Activated CD4-positive, alpha-beta T cell treated with anti-CD3 and anti-CD28 coated beads, Interleukin-2, amount 10 ng/mL, durations not matched to agents 24 days and 14 days (primary cell): ENCODE results near the gene MYF6. TPM values are rescaled to one million over a fixed set of nuclear protein-coding genes. Genes with fewer than 3 reads are reported as not detected.

ENCODE experiments used
- DNase-seq: peaks from one replicate; pipeline ENCODE4 v3.0.0; 2022
- H3K27ac Mint-ChIP-seq: one replicate; pipeline ENCODE4 v1.8.0; 2022; ENCODE audit warnings: mild to moderate bottlenecking, mixed read lengths
- H3K27me3 Mint-ChIP-seq: one replicate; pipeline ENCODE4 v1.8.0; 2022; ENCODE audit warnings: mixed read lengths
- H3K36me3 Mint-ChIP-seq: one replicate; pipeline ENCODE4 v1.8.0; 2022; ENCODE audit warnings: low read depth, mild to moderate bottlenecking, mixed read lengths
- H3K4me1 Mint-ChIP-seq: one replicate; pipeline ENCODE4 v1.8.0; 2021; ENCODE audit warnings: mixed read lengths
- H3K4me3 Mint-ChIP-seq: one replicate; pipeline ENCODE4 v1.8.0; 2022; ENCODE audit warnings: mild to moderate bottlenecking, moderate library complexity, mixed read lengths
- H3K9me3 Mint-ChIP-seq: one replicate; pipeline ENCODE4 v1.8.0; 2021; ENCODE audit warnings: mixed read lengths
- intact Hi-C: fragments of 100-400 bp; cut with micrococcal nuclease; formaldehyde crosslinking; loops from one replicate; pipeline ENCODE4 v1.15.1; 2023
- total RNA-seq: library from RNA; stranded (reverse); gene quantifications from 2 replicates; pipeline ENCODE4 v1.2.3, GENCODE V29; 2022

The MYF6 gene
- total RNA-seq, 1 donor from 2014 or later = not detected

DNA sequence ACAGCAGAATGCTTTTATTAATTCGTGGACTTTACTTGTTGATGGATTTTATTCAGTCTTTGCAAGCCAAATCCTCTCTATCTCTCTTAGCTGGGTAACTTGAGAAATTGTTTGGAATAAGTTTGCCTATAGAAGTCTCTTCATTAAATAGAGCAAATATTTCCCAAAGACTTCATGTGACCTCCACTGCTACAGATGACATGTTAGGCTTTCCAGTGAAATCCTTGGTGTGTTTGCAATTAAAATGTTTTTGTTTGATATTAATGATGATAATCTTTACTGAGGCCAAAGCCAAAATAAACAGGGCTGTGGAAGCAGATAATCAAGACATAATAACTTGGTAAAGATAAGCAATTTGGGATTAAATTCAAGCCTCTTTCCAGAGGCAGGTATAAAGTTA is 4.4 kb downstream of the MYF6 start:
- intact Hi-C loops = no loop called here
- Mint-ChIP-seq H3K27me3 (peaks cover 64% of the 10 kb centered on the region), H3K4me1 (peaks cover 1% of the 10 kb centered on the region), H3K4me3 (no peak overlapping the region), H3K27ac (no peak overlapping the region), H3K9me3 (peaks cover 3% of the 10 kb centered on the region), H3K36me3 (no peaks in the 10 kb centered on the region)
- no peak for DNase-seq

GRCh38 chr12:80712866-80713265 is 5.4 kb downstream of the MYF6 start:
- no peaks in the 10 kb centered on the region for H3K36me3 Mint-ChIP-seq
- H3K4me1 Mint-ChIP-seq = peaks cover 1% of the 10 kb centered on the region
- H3K27ac Mint-ChIP-seq = no peak overlapping the region
- intact Hi-C loops = no loop called here
- peaks cover 56% of the 10 kb centered on the region for H3K27me3 Mint-ChIP-seq
- peaks cover 3% of the 10 kb centered on the region for H3K9me3 Mint-ChIP-seq
- no peak overlapping the region for H3K4me3 Mint-ChIP-seq
- no peak for DNase-seq

- no peak for DNase-seq
- Mint-ChIP-seq H3K9me3 (peaks cover 3% of the 10 kb centered on the region), H3K27ac (no peak overlapping the region), H3K27me3 (peaks cover 57% of the 10 kb centered on the region), H3K4me1 (peaks cover 1% of the 10 kb centered on the region), H3K4me3 (no peak overlapping the region), H3K36me3 (no peaks in the 10 kb centered on the region)
- intact Hi-C loops = no loop called here
Measured at GRCh38 chr12:80713419-80713818, 6.0 kb downstream of the MYF6 start.

- Mint-ChIP-seq H3K4me1 (peaks cover 1% of the 10 kb centered on the region), H3K27ac (no peak overlapping the region), H3K4me3 (no peak overlapping the region), H3K9me3 (peaks cover 3% of the 10 kb centered on the region), H3K27me3 (peaks cover 51% of the 10 kb centered on the region), H3K36me3 (no peaks in the 10 kb centered on the region)
- DNase-seq = no peak
- intact Hi-C loops = no loop called here
Measured at GRCh38 chr12:80714055-80714454, 6.6 kb downstream of the MYF6 start.

GRCh38 chr12:80714846-80715245 is 7.4 kb downstream of the MYF6 start:
- Mint-ChIP-seq H3K27ac (no peak overlapping the region), H3K36me3 (no peaks in the 10 kb centered on the region), H3K4me3 (no peak overlapping the region), H3K27me3 (peaks cover 46% of the 10 kb centered on the region), H3K9me3 (peaks cover 3% of the 10 kb centered on the region), H3K4me1 (peaks cover 1% of the 10 kb centered on the region)
- intact Hi-C loops = no loop called here
- DNase-seq = no peak

GRCh38 chr12:80715713-80716249 is 8.3 kb downstream of the MYF6 start:
- no peaks in the 10 kb centered on the region for H3K36me3 Mint-ChIP-seq
- intact Hi-C loops = no loop called here
- H3K4me1 Mint-ChIP-seq = no peaks in the 10 kb centered on the region
- H3K4me3 Mint-ChIP-seq = no peak overlapping the region
- no peak overlapping the region for H3K27ac Mint-ChIP-seq
- no peak for DNase-seq
- H3K9me3 Mint-ChIP-seq = peaks cover 3% of the 10 kb centered on the region
- H3K27me3 Mint-ChIP-seq = peaks cover 39% of the 10 kb centered on the region

DNA sequence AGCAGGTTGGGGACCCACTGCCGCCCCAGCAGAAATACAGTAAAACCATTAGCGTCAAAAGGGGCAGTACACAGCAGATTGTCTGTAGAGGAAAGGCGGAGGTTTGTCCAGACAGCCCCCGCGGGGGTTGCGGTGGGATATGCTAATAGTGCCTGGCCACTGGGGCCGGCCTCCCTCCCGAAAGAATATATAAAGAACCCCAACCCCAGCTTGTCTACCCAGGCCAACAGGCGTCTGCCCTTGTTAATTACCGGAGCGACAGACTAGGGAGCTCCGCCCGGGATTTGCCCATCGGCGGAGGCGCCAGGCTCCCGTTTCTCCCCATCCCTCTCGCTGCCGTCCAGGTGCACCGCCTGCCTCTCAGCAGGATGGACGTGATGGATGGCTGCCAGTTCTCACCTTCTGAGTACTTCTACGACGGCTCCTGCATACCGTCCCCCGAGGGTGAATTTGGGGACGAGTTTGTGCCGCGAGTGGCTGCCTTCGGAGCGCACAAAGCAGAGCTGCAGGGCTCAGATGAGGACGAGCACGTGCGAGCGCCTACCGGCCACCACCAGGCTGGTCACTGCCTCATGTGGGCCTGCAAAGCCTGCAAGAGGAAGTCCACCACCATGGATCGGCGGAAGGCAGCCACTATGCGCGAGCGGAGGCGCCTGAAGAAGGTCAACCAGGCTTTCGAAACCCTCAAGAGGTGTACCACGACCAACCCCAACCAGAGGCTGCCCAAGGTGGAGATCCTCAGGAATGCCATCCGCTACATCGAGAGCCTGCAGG is 9.4 kb downstream of the MYF6 start, which contains the start of gene MYF5:
Gene MYF5 (plus strand): TSS at position 217 of the 774 bp plus-strand sequence. CDS start 152 bp downstream, at position 369.
- Mint-ChIP-seq H3K4me3 (no peak within 1 kb of the TSS), H3K27me3 (peaks cover 37% of the 10 kb centered on the region), H3K4me1 (no peaks in the 10 kb centered on the region), H3K36me3 (no peaks in the 10 kb centered on the region), H3K9me3 (peaks cover 3% of the 10 kb centered on the region), H3K27ac (no peak within 1 kb of the TSS)
- no peak for DNase-seq
- intact Hi-C loops = no loop called here

- H3K36me3 Mint-ChIP-seq = no peaks in the 10 kb centered on the region
- H3K4me1 Mint-ChIP-seq = no peaks in the 10 kb centered on the region
- no peak for DNase-seq
- peaks cover 3% of the 10 kb centered on the region for H3K9me3 Mint-ChIP-seq
- intact Hi-C loops = no loop called here
- no peak overlapping the region for H3K4me3 Mint-ChIP-seq
- H3K27ac Mint-ChIP-seq = no peak overlapping the region
- peaks cover 37% of the 10 kb centered on the region for H3K27me3 Mint-ChIP-seq
Measured at GRCh38 chr12:80717856-80718255, 10.4 kb downstream of the MYF6 start.

- no peak overlapping the region for H3K27ac Mint-ChIP-seq
- H3K36me3 Mint-ChIP-seq = no peaks in the 10 kb centered on the region
- peaks cover 16% of the 10 kb centered on the region for H3K27me3 Mint-ChIP-seq
- H3K4me3 Mint-ChIP-seq = no peak overlapping the region
- H3K9me3 Mint-ChIP-seq = no peaks in the 10 kb centered on the region
- no peaks in the 10 kb centered on the region for H3K4me1 Mint-ChIP-seq
- intact Hi-C loops = no loop called here
- DNase-seq = no peak
Measured at GRCh38 chr12:80720516-80720915, 13.1 kb downstream of the MYF6 start.

- H3K27me3 Mint-ChIP-seq = peaks cover 8% of the 10 kb centered on the region
- intact Hi-C loops = no loop called here
- H3K4me1 Mint-ChIP-seq = no peaks in the 10 kb centered on the region
- no peaks in the 10 kb centered on the region for H3K36me3 Mint-ChIP-seq
- no peaks in the 10 kb centered on the region for H3K9me3 Mint-ChIP-seq
- no peak overlapping the region for H3K27ac Mint-ChIP-seq
- no peak overlapping the region for H3K4me3 Mint-ChIP-seq
- DNase-seq = no peak
Measured at GRCh38 chr12:80721326-80721725, 13.9 kb downstream of the MYF6 start.

DNA sequence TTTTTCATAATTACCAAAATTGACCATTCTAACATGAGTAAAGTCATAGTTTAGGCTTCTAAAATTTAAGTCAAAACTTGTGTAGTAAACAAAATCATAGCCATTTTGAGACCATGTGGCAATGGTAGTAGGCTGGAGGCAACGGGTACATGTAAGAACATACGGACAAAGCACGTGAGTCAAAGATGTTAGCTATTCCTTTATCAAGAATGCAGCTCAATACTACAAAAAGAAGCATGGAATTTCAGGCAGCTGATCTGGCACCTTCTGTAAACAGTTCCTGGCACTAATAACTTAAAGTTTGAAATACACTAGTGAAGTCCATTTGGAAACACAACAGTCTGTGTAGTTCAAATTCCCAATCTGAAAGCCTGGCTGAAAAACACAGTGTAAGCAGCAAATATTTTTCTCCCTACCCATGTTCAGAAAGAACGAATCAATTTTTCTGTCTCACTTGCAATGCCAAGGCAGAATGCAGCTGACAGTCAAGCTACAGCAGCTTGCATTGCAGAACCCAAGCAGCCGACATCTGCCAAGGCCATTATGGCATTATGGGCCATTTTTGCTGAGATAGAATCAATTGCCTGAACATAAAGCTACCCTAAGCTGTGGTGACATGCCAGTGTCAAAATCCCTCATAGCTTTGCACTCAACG is 38.5 kb downstream of the MYF6 start:
- H3K4me3 Mint-ChIP-seq = no peak overlapping the region
- intact Hi-C loops = no loop called here
- no peaks in the 10 kb centered on the region for H3K36me3 Mint-ChIP-seq
- DNase-seq = no peak
- no peaks in the 10 kb centered on the region for H3K4me1 Mint-ChIP-seq
- no peaks in the 10 kb centered on the region for H3K9me3 Mint-ChIP-seq
- H3K27ac Mint-ChIP-seq = no peak overlapping the region
- H3K27me3 Mint-ChIP-seq = no peaks in the 10 kb centered on the region

DNA sequence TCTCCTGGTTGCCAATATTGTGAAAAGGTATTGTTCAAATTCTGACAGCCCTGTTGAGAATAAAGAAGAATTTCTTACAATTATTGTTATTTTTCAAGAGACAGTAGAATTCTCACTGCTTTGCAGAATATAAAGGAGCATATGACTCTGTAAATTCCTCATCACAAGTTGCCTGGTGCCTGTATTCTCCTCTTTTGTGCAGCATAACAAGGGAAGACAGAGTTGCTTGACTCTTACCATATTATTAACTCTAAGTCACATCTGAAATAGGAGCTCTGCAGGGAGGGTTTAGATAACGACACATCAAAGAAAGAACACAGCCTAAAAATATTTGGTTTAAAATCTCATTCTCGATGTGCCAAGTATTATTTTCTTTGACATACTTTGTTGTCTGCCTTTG is 40.4 kb downstream of the MYF6 start:
- H3K36me3 Mint-ChIP-seq = no peaks in the 10 kb centered on the region
- no peaks in the 10 kb centered on the region for H3K4me1 Mint-ChIP-seq
- no peak overlapping the region for H3K27ac Mint-ChIP-seq
- no peak overlapping the region for H3K4me3 Mint-ChIP-seq
- no peaks in the 10 kb centered on the region for H3K27me3 Mint-ChIP-seq
- H3K9me3 Mint-ChIP-seq = no peaks in the 10 kb centered on the region
- intact Hi-C loops = no loop called here
- no peak for DNase-seq

GRCh38 chr12:80749456-80749855 is 42.0 kb downstream of the MYF6 start:
- no peak overlapping the region for H3K27ac Mint-ChIP-seq
- intact Hi-C loops = no loop called here
- no peaks in the 10 kb centered on the region for H3K27me3 Mint-ChIP-seq

DNA sequence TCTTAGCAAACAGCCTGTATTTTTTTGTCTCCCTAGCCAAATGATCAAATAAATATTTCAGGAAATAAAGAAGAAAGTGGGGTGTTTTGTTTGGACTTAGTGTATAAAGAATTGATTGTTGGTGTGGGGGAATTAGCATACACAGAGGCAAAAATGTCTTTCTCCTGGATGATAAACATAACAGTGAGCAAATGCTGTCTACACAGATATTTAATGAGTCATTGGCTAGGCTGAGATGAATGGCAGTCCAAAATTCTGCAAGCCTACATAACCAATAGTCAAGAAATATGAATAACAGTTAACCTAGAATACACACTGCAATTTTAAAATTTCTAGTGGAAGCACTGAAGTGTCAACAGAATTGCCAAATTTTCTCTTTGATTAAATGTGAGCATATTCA is 45.0 kb downstream of the MYF6 start:
- Mint-ChIP-seq H3K36me3 (no peaks in the 10 kb centered on the region), H3K9me3 (no peaks in the 10 kb centered on the region), H3K4me1 (no peaks in the 10 kb centered on the region), H3K27me3 (no peaks in the 10 kb centered on the region), H3K4me3 (no peak overlapping the region), H3K27ac (no peak overlapping the region)
- intact Hi-C loops = no loop called here
- DNase-seq = no peak

More at GRCh38 chr12:80749456-80749855, 42.0 kb downstream of the MYF6 start:
- H3K9me3 Mint-ChIP-seq = no peaks in the 10 kb centered on the region
- no peak overlapping the region for H3K4me3 Mint-ChIP-seq
- H3K4me1 Mint-ChIP-seq = no peaks in the 10 kb centered on the region
- H3K36me3 Mint-ChIP-seq = no peaks in the 10 kb centered on the region
- no peak for DNase-seq
